ENCODE results near the gene PLA2G4E.

PLA2G4E gene

GRCh38 chr15:42053010-42053409, 32.2 kb upstream of the PLA2G4E start:
- in situ Hi-C loops (cut with MboI; ENCODE audit: low sequenced_read_pairs), result no loop called here

- in situ Hi-C loops (cut with MboI; ENCODE audit: low sequenced_read_pairs), result no loop called here
Observed at GRCh38 chr15:42050484-42051255, 29.8 kb upstream of the PLA2G4E start.

- in situ Hi-C loops (cut with MboI; ENCODE audit: low sequenced_read_pairs), result no loop called here
Observed at GRCh38 chr15:42048821-42049200, 28.0 kb upstream of the PLA2G4E start.

GRCh38 chr15:42048080-42048820, 27.4 kb upstream of the PLA2G4E start:
- in situ Hi-C loops (cut with MboI; ENCODE audit: low sequenced_read_pairs), result no loop called here

- in situ Hi-C loops (cut with MboI; ENCODE audit: low sequenced_read_pairs), result no loop called here
Observed at GRCh38 chr15:42046597-42046996, 25.8 kb upstream of the PLA2G4E start.

- in situ Hi-C loops (cut with MboI; ENCODE audit: low sequenced_read_pairs), result no loop called here
Observed at GRCh38 chr15:42045211-42045615, 24.4 kb upstream of the PLA2G4E start.

- in situ Hi-C loops (cut with MboI; ENCODE audit: low sequenced_read_pairs), result no loop called here
Observed at GRCh38 chr15:42042602-42043400, 22.0 kb upstream of the PLA2G4E start.

GRCh38 chr15:42038401-42038800, 17.6 kb upstream of the PLA2G4E start:
- in situ Hi-C loops (cut with MboI; ENCODE audit: low sequenced_read_pairs), result no loop called here

GRCh38 chr15:42037656-42038055, 16.8 kb upstream of the PLA2G4E start:
- in situ Hi-C loops (cut with MboI; ENCODE audit: low sequenced_read_pairs), result no loop called here

- in situ Hi-C loops (cut with MboI; ENCODE audit: low sequenced_read_pairs), result no loop called here
Observed at GRCh38 chr15:42036966-42037365, 16.1 kb upstream of the PLA2G4E start.

GRCh38 chr15:42036112-42036905, 15.5 kb upstream of the PLA2G4E start:
- in situ Hi-C loops (cut with MboI; ENCODE audit: low sequenced_read_pairs), result no loop called here

GRCh38 chr15:42035435-42035761, 14.6 kb upstream of the PLA2G4E start:
- in situ Hi-C loops (cut with MboI; ENCODE audit: low sequenced_read_pairs), result no loop called here

- in situ Hi-C loops (cut with MboI; ENCODE audit: low sequenced_read_pairs), result no loop called here
Observed at GRCh38 chr15:42034628-42035434, 14.0 kb upstream of the PLA2G4E start.

GRCh38 chr15:42033214-42033873, 12.5 kb upstream of the PLA2G4E start:
- in situ Hi-C loops (cut with MboI; ENCODE audit: low sequenced_read_pairs), result no loop called here

- in situ Hi-C loops (cut with MboI; ENCODE audit: low sequenced_read_pairs), result no loop called here
Observed at GRCh38 chr15:42032376-42033213, 11.8 kb upstream of the PLA2G4E start.

GRCh38 chr15:42031198-42031915, 10.5 kb upstream of the PLA2G4E start:
- in situ Hi-C loops (cut with MboI; ENCODE audit: low sequenced_read_pairs), result no loop called here

- in situ Hi-C loops (cut with MboI; ENCODE audit: low sequenced_read_pairs), result no loop called here
Observed at GRCh38 chr15:42027521-42027920, 6.7 kb upstream of the PLA2G4E start.

GRCh38 chr15:42024303-42024702, 3.5 kb upstream of the PLA2G4E start:
- in situ Hi-C loops (cut with MboI; ENCODE audit: low sequenced_read_pairs), result no loop called here
